BJ (cell line): ENCODE measurements around the gene C6orf62. TPM values are rescaled to one million over a fixed set of nuclear protein-coding genes. Genes with fewer than 3 reads are reported as not detected.
A peak's percentile ranks its signal among the peaks of the same experiment; 100 is the strongest.
"Not testable (repeated sequence)": the region's sequence is repeated elsewhere in the genome, so short reads cannot be mapped to it uniquely, and the experiment has no call there.

Experiments used
- CTCF ChIA-PET: fragments of 350-600 bp; formaldehyde crosslinking; extraction: SDS; loops from one replicate; lab custom pipeline; 2021; ENCODE audit warnings: antibody characterized with exemption, inconsistent platforms; lab: Yijun Ruan, JAX
- POLR2A ChIA-PET: fragments of 300-600 bp; sonication (Branson Sonifier 250); formaldehyde crosslinking; extraction: SDS; loops from one replicate; lab custom pipeline; 2021; ENCODE audit warnings: antibody characterized with exemption; lab: Charles Lee
- DNase-seq: peaks from one replicate; pipeline ENCODE4 v3.0.0-alpha.2; 2011; ENCODE audit warnings: low read depth
- H3K27me3 ChIP-seq: 2 replicates; pipeline ENCODE4 v1.6.0; 2011; ENCODE audit warnings: low read length; ENCODE audit not compliant: control insufficient read depth, insufficient read depth
- H3K36me3 ChIP-seq: 2 replicates; pipeline ENCODE4 v1.5.1; 2011; ENCODE audit warnings: low read length; ENCODE audit not compliant: control insufficient read depth, insufficient read depth
- H3K4me3 ChIP-seq: 2 replicates; pipeline ENCODE4 v1.5.1; 2011; ENCODE audit warnings: low read depth, mild to moderate bottlenecking, control low read depth, low read length
- polyA plus RNA-seq: library from polyadenylated mRNA; depleted of rRNA; stranded (reverse); fragments of >200 nt; gene quantifications from 2 replicates; pipeline ENCODE4 v1.2.3, GENCODE V29; 2011
- TF ChIP-seq, protein P1 (sequence below): IDR thresholded peaks from 2 replicates; pipeline ENCODE4 v1.5.1; 2011; ENCODE audit warnings: low read depth, mild to moderate bottlenecking, control low read depth, inconsistent platforms, low read length, moderate library complexity; ENCODE audit not compliant: insufficient read depth

The C6orf62 gene
- polyA plus RNA-seq, 1 experiment: 38.9 TPM

GRCh38 chr6:24699521-24700359 is 19.2 kb downstream of the C6orf62 start:
- CTCF ChIA-PET: interaction anchor here (10.9 kb wide), 1 partner anchor 118 kb away, joined by 110 read pairs; no protein-coding TSS in a partner anchor
- POLR2A ChIA-PET: no interaction called here
- Histone ChIP-seq H3K27me3 (no peaks in the 10 kb centered on the region), H3K36me3 (0 out of 2 replicates have a peak, but pooled peaks cover 5% of the 10 kb centered on the region), H3K4me3 (no peak overlapping the region)
- TF ChIP-seq, protein P1, sequence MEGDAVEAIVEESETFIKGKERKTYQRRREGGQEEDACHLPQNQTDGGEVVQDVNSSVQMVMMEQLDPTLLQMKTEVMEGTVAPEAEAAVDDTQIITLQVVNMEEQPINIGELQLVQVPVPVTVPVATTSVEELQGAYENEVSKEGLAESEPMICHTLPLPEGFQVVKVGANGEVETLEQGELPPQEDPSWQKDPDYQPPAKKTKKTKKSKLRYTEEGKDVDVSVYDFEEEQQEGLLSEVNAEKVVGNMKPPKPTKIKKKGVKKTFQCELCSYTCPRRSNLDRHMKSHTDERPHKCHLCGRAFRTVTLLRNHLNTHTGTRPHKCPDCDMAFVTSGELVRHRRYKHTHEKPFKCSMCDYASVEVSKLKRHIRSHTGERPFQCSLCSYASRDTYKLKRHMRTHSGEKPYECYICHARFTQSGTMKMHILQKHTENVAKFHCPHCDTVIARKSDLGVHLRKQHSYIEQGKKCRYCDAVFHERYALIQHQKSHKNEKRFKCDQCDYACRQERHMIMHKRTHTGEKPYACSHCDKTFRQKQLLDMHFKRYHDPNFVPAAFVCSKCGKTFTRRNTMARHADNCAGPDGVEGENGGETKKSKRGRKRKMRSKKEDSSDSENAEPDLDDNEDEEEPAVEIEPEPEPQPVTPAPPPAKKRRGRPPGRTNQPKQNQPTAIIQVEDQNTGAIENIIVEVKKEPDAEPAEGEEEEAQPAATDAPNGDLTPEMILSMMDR: no peak
- DNase-seq: no peak

- Histone ChIP-seq H3K36me3 (no peaks in the 10 kb centered on the region), H3K4me3 (no peak overlapping the region), H3K27me3 (no peaks in the 10 kb centered on the region)
- ChIA-PET CTCF (interaction anchor here (10.9 kb wide), 1 partner anchor 114 kb away, joined by 110 read pairs; no protein-coding TSS in a partner anchor), POLR2A (no interaction called here)
- DNase-seq: no peak
- TF ChIP-seq, protein P1: no peak
Measured at GRCh38 chr6:24696097-24696496, 22.9 kb downstream of the C6orf62 start.

DNA sequence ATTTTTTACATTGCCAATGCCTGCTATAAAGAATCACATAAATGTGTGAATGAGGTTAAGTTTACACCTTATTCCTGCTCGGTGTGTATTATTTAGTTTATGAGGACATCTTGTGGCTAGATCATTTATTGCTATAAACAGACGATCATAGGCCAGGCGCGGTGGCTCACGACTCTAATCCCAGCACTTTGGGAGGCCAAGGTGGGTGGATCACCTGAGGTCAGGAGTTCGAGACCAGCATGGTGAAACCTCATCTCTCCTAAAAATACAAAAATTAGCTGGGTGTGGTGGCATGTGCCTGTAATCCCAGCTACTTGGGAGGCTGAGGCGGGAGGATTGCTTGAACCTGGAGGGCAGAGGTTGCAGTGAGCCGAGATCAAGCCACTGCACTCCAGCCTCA is 23.3 kb downstream of the C6orf62 start:
- TF ChIP-seq, protein P1: peak; percentile 40
- H3K36me3 ChIP-seq, DNase-seq, H3K4me3 ChIP-seq, POLR2A ChIA-PET, H3K27me3 ChIP-seq: not testable (repeated sequence)
- CTCF ChIA-PET: interaction anchor here (10.9 kb wide), 1 partner anchor 114 kb away, joined by 110 read pairs; no protein-coding TSS in a partner anchor

GRCh38 chr6:24694198-24694597 is 24.8 kb downstream of the C6orf62 start:
- POLR2A ChIA-PET: interaction anchor here (0.6 kb wide), 1 partner anchor 108 kb away, joined by 4 read pairs; no protein-coding TSS in a partner anchor
- Histone ChIP-seq H3K27me3 (no peaks in the 10 kb centered on the region), H3K36me3 (no peaks in the 10 kb centered on the region), H3K4me3 (no peak overlapping the region)
- CTCF ChIA-PET: interaction anchor here (0.6 to 10.9 kb wide), 2 partner anchors 67 to 112 kb away, joined by 3 to 110 read pairs; no protein-coding TSS in a partner anchor
- DNase-seq: no peak
- TF ChIP-seq, protein P1: no peak

DNA sequence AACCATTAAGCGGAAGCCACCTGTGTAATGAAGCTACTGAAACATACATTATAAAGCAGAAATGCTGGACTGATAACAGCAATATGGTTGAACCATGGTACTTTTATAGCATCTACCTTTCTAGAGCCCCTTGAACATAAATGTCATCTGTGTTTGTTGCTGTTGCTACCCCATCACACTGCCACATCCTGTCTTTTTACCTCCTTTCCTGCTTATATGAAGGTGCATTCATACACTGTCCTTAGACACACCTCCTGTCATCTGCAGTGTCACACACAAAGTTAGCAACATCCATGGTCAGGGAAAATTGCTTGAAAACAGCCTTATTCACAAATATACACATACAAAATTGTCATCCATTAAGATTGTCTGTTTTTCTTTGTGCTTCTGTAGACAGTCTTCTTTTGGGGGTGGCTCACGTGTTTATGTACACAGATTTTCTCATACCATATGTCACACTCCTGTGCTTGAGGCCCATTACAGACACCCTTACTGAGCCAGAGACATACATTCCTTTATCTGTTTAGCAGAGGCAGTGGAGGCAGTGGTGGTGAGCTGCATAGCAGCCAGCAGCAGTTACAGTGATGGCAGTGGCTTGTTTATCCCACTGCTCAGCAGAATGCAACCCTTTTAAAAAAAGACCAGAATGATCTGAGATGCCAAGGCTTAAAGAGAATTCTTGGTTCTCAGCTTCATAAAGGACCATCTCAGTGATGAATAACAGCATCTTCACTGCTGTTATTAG is 25.9 kb downstream of the C6orf62 start:
- CTCF ChIA-PET: interaction anchor here (10.9 kb wide), 1 partner anchor 111 kb away, joined by 110 read pairs; no protein-coding TSS in a partner anchor
- POLR2A ChIA-PET: no interaction called here
- TF ChIP-seq, protein P1: no peak

More for the DNA sequence above, 25.9 kb downstream of the C6orf62 start:
- Histone ChIP-seq H3K4me3 (no peak overlapping the region), H3K27me3 (no peaks in the 10 kb centered on the region), H3K36me3 (no peaks in the 10 kb centered on the region)
- no peak for DNase-seq
